ENCODE measurements around the gene CRBN.

The CRBN gene

DNA sequence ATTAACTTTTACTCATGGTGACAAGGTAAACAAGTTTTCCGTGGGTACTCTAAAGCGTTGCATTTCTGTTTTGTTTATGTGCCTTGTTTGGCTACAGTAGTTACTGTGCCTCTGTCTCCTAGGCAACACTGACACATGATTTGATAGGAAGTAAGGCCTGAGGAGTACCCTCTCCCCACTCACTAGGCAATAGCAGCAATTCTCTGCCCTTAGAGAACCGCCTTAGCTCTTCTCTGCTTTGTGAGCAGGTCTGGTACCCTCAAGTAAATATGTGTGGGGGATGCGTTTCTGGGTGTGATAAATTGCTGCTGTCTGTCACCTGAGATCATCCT is 69.2 kb downstream of the CRBN start, which contains the start of gene IL5RA:
Gene IL5RA (minus strand): TSS at position 76 of the 332 bp plus-strand sequence. CDS start 5,390 bp downstream, outside the sequence.
- no peak for DNase-seq (ENCODE audit: low read depth)

GRCh38 chr3:3109407-3110298 is 69.8 kb downstream of the CRBN start:
- DNase-seq (ENCODE audit: low read depth): no peak

- no peak for DNase-seq (ENCODE audit: low read depth)
Measured at GRCh38 chr3:3107858-3108257, 71.6 kb downstream of the CRBN start.

GRCh38 chr3:3107181-3107580 is 72.3 kb downstream of the CRBN start:
- no peak for DNase-seq (ENCODE audit: low read depth)

GRCh38 chr3:3105815-3106214 is 73.7 kb downstream of the CRBN start:
- DNase-seq (ENCODE audit: low read depth): no peak

DNA sequence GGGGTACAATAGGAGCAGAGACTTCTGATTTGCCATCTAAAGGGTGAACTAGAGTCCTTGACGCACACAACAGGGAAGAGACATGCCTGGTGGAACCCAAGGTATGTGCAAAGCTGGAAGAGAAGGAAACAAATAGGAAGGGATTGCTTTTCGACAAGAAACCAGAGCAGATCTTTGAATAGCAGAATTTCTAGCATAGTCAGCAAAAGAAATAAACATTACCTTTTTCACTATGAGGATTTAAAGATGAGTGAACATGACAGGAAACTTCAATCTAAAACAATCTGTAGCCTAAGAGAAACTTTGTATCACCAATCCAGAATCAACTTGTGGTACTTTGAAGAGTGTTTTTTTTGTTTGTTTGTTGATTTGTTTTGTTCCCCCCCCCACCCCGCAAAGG is 74.2 kb downstream of the CRBN start:
- DNase-seq (ENCODE audit: low read depth): no peak

DNA sequence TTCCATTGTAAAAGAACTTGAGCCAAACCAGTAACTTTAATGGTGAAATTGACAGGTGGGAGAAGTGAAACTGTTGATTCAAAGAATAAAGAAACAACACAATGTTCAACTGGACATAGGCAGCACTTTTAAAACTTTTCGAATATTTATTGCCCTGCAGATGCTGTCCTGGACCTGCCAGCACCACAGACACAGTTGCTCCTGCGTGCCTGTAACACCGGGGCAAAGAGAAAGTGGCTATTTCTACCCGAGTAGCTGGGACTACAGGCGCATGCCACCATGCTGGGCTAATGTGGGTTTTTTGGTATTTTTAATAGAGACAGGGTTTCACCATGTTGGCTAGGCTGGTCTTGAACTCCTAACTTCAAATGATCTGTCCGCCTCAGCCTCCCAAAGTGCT is 76.7 kb downstream of the CRBN start:
- DNase-seq (ENCODE audit: low read depth): no peak

- DNase-seq (ENCODE audit: low read depth): no peak
Measured at GRCh38 chr3:3101660-3102458, 77.6 kb downstream of the CRBN start.
